HUES48 (cell line): ENCODE results near the gene FAM204A.
A peak's percentile ranks its signal among the peaks of the same experiment; 100 is the strongest.

Experiments
- H3K27ac ChIP-seq: one replicate; pipeline ENCODE4 v1.7.0; 2013; ENCODE audit warnings: low read depth, low read length, inconsistent platforms
- H3K27me3 ChIP-seq: 2 replicates; pipeline ENCODE4 v1.6.1; 2013; ENCODE audit warnings: mild to moderate bottlenecking, low read length; ENCODE audit not compliant: control insufficient read depth, insufficient read depth
- H3K36me3 ChIP-seq: 2 replicates; pipeline ENCODE4 v1.6.1; 2013; ENCODE audit warnings: low read length; ENCODE audit not compliant: control insufficient read depth, insufficient read depth
- H3K4me1 ChIP-seq: 2 replicates; pipeline ENCODE4 v1.6.1; 2013; ENCODE audit warnings: mild to moderate bottlenecking, low read length; ENCODE audit not compliant: control insufficient read depth, insufficient read depth
- H3K4me3 ChIP-seq: 2 replicates; pipeline ENCODE4 v1.5.1; 2013; ENCODE audit warnings: mild to moderate bottlenecking, low read depth, low read length
- H3K9ac ChIP-seq: 2 replicates; pipeline ENCODE4 v1.6.1; 2013; ENCODE audit warnings: mild to moderate bottlenecking, low read depth, low read length, moderate library complexity
- H3K9me3 ChIP-seq: 2 replicates; pipeline ENCODE4 v1.6.1; 2013; ENCODE audit warnings: low read length; ENCODE audit not compliant: control insufficient read depth, insufficient read depth

The FAM204A gene

DNA sequence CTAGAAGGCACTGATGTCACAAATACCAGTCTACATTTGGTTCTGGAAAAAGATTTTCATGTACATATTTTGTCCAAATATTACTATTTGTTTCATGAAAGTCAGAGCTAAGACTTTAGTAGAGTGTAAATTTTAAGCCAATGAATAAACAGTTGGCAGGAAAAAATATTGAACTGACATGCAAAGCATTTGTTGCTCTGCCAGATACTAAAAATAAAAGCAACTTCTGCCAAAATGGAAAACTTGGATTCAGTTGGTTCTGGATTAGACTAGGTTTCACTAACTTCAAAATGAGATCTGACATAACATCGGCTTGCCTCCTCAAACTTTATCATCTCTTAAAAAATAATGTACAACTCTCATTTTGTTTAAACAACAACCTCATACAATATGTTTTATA, 34.9 kb downstream of the FAM204A start:
- no peak overlapping the region for H3K4me3 ChIP-seq
- H3K27me3 ChIP-seq = no peaks in the 10 kb centered on the region
- H3K9me3 ChIP-seq = no peaks in the 10 kb centered on the region
- peaks cover 18% of the 10 kb centered on the region for H3K36me3 ChIP-seq
- H3K9ac ChIP-seq = no peak overlapping the region
- H3K27ac ChIP-seq = no peak overlapping the region
- no peaks in the 10 kb centered on the region for H3K4me1 ChIP-seq

DNA sequence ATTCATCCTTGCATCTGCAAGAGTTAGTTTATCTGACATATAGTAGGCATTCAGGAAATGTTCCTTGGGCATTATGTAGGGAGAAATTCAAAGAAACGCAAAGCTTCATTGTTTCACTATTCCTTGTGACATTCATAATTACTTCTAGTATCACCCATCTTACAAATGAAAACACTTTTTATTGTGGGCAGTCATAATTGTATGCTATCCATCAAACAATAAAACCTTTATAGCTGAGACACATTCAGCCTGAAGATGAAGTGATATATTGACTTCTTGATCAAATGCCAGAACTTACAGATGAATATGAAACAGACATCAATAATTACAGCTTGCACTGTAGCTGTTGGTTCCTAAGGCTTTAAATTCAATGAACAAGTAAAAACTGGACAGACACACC, 36.4 kb downstream of the FAM204A start:
- no peak overlapping the region for H3K27ac ChIP-seq
- peaks cover 13% of the 10 kb centered on the region for H3K36me3 ChIP-seq
- H3K4me1 ChIP-seq = no peaks in the 10 kb centered on the region
- no peaks in the 10 kb centered on the region for H3K9me3 ChIP-seq
- H3K27me3 ChIP-seq = no peaks in the 10 kb centered on the region
- no peak overlapping the region for H3K4me3 ChIP-seq
- no peak overlapping the region for H3K9ac ChIP-seq

- no peak overlapping the region for H3K9ac ChIP-seq
- no peak overlapping the region for H3K4me3 ChIP-seq
- no peaks in the 10 kb centered on the region for H3K9me3 ChIP-seq
- peaks cover 9% of the 10 kb centered on the region for H3K36me3 ChIP-seq
- H3K27ac ChIP-seq = no peak overlapping the region
- H3K27me3 ChIP-seq = no peaks in the 10 kb centered on the region
- H3K4me1 ChIP-seq = no peaks in the 10 kb centered on the region
Observed at GRCh38 chr10:118304521-118304920, 37.6 kb downstream of the FAM204A start.

DNA sequence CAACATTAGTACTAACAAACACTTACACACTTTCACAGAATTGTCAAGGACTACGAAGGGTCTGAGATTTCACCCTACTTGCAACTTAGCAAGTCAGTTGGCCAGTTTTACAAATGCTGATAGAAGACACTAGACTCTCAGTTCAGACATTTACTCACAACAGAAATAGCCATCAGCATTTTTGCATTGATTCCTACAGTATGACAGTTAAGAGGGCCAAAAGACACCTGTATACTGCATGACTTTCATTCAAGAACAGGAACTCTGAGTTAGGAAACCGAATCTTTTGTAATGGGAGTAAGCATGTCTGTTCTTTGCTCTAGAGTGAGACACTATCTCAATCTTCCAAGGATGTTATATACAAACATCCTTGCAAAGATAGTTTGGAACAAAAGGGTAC, 40.9 kb downstream of the FAM204A start:
- Histone ChIP-seq H3K9me3 (no peaks in the 10 kb centered on the region), H3K36me3 (no peaks in the 10 kb centered on the region), H3K4me3 (no peak overlapping the region), H3K27ac (no peak overlapping the region), H3K4me1 (no peaks in the 10 kb centered on the region), H3K9ac (no peak overlapping the region), H3K27me3 (no peaks in the 10 kb centered on the region)

GRCh38 chr10:118300320-118300719, 41.8 kb downstream of the FAM204A start:
- H3K27ac ChIP-seq = no peak overlapping the region
- H3K9me3 ChIP-seq = no peaks in the 10 kb centered on the region
- no peak overlapping the region for H3K4me3 ChIP-seq
- no peaks in the 10 kb centered on the region for H3K27me3 ChIP-seq
- no peak overlapping the region for H3K9ac ChIP-seq
- H3K36me3 ChIP-seq = no peaks in the 10 kb centered on the region
- H3K4me1 ChIP-seq = peaks cover 2% of the 10 kb centered on the region; the same call in 1 of the 2 replicates

GRCh38 chr10:118298787-118299186, 43.3 kb downstream of the FAM204A start:
- no peaks in the 10 kb centered on the region for H3K9me3 ChIP-seq
- peaks cover 12% of the 10 kb centered on the region for H3K4me1 ChIP-seq
- no peak overlapping the region for H3K4me3 ChIP-seq
- no peak overlapping the region for H3K27ac ChIP-seq
- no peaks in the 10 kb centered on the region for H3K27me3 ChIP-seq
- no peaks in the 10 kb centered on the region for H3K36me3 ChIP-seq
- no peak overlapping the region for H3K9ac ChIP-seq

DNA sequence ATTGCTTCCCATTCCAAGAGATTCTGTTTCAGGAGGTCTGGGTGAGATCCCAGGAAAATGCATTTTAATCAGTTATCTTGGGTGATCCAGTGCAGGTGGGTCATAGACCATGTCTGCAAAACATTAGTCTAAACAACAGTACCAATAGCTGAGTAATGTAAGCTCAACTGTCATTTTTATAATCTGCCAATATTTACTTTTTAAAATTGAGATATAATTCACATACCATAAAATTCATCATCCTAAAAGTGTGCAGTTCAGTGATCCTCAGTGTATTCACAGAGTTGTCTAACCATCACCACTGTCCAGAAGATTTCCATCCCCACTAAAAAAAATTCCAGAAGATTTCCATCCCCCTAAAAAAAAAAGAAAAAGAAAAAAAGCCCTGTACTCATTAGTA, 51.0 kb downstream of the FAM204A start:
- Histone ChIP-seq H3K36me3 (no peaks in the 10 kb centered on the region), H3K4me1 (peaks cover 19% of the 10 kb centered on the region), H3K27me3 (no peaks in the 10 kb centered on the region), H3K9ac (no peak overlapping the region), H3K27ac (no peak overlapping the region), H3K9me3 (no peaks in the 10 kb centered on the region), H3K4me3 (no peak overlapping the region)

- no peak overlapping the region for H3K4me3 ChIP-seq
- no peaks in the 10 kb centered on the region for H3K9me3 ChIP-seq
- H3K4me1 ChIP-seq = peaks cover 24% of the 10 kb centered on the region
- H3K36me3 ChIP-seq = no peaks in the 10 kb centered on the region
- H3K27ac ChIP-seq = no peak overlapping the region
- no peaks in the 10 kb centered on the region for H3K27me3 ChIP-seq
- H3K9ac ChIP-seq = no peak overlapping the region
Observed at GRCh38 chr10:118290471-118290995, 51.6 kb downstream of the FAM204A start.

GRCh38 chr10:118287076-118287806, 54.9 kb downstream of the FAM204A start:
- Histone ChIP-seq H3K4me3 (no peak overlapping the region), H3K36me3 (no peaks in the 10 kb centered on the region), H3K4me1 (peaks cover 12% of the 10 kb centered on the region; the same call in 1 of the 2 replicates), H3K27me3 (no peaks in the 10 kb centered on the region), H3K9ac (no peak overlapping the region), H3K9me3 (no peaks in the 10 kb centered on the region), H3K27ac (no peak overlapping the region)

GRCh38 chr10:118286051-118286838, 55.9 kb downstream of the FAM204A start:
- Histone ChIP-seq H3K36me3 (no peaks in the 10 kb centered on the region), H3K4me1 (peaks cover 12% of the 10 kb centered on the region; the same call in 1 of the 2 replicates), H3K9me3 (no peaks in the 10 kb centered on the region), H3K27ac (peak overlapping the region; percentile 31), H3K9ac (no peak overlapping the region), H3K4me3 (no peak overlapping the region), H3K27me3 (no peaks in the 10 kb centered on the region)

GRCh38 chr10:118282670-118283069, 59.5 kb downstream of the FAM204A start:
- Histone ChIP-seq H3K27me3 (no peaks in the 10 kb centered on the region), H3K9me3 (no peaks in the 10 kb centered on the region), H3K4me3 (no peak overlapping the region), H3K4me1 (peaks cover 12% of the 10 kb centered on the region; the same call in 1 of the 2 replicates), H3K27ac (no peak overlapping the region), H3K36me3 (no peaks in the 10 kb centered on the region), H3K9ac (no peak overlapping the region)
